Lower lobe of right lung (tissue), 2 donors: ENCODE data around the gene LRRC30. TPM values are rescaled to one million over a fixed set of nuclear protein-coding genes. Genes with fewer than 3 reads are reported as not detected.

Experiments
- ATAC-seq, 2 donors: fragments of 200-7000 bp; cut with Tn5 transposase; one replicate each; pipeline ENCODE4 v1.9.1; 2020 to 2022; ENCODE audit warnings: mild to moderate bottlenecking in 2 of 2, moderate library complexity in 2 of 2
- DNase-seq: peaks from one replicate; pipeline ENCODE4 v3.0.0-alpha.2; 2020
- H3K27ac ChIP-seq: fragments of 200-600 bp; one replicate; pipeline ENCODE4 v1.8.0; 2022
- H3K27me3 ChIP-seq: fragments of 200-600 bp; one replicate; pipeline ENCODE4 v1.8.0; 2022; ENCODE audit warnings: low read depth
- H3K36me3 ChIP-seq: fragments of 200-600 bp; one replicate; pipeline ENCODE4 v1.8.0; 2022; ENCODE audit warnings: mild to moderate bottlenecking
- H3K4me1 ChIP-seq: fragments of 200-600 bp; one replicate; pipeline ENCODE4 v1.8.0; 2022
- H3K4me3 ChIP-seq: fragments of 200-600 bp; one replicate; pipeline ENCODE4 v1.8.0; 2022; ENCODE audit warnings: mild to moderate bottlenecking
- H3K9me3 ChIP-seq: fragments of 200-600 bp; one replicate; pipeline ENCODE4 v1.8.0; 2022
- intact Hi-C: fragments of 100-400 bp; cut with DNase I; formaldehyde crosslinking; loops from one replicate; pipeline ENCODE4 v1.11.0; 2022
- total RNA-seq: library from RNA; stranded (reverse); fragmentation: NEBNext Ultra II Directional; extraction: Animal tissue kit (Norgen Biotek cat#: 25700); gene quantifications from one replicate; pipeline ENCODE4 v1.2.1, GENCODE V29; 2021
- TF ChIP-seq, protein P1 (sequence below): fragments of 200-600 bp; IDR thresholded peaks from one replicate; pipeline ENCODE4 v1.8.0; 2022; ENCODE audit warnings: antibody characterized with exemption, mild to moderate bottlenecking
- donor health status: DM: no; HTN: yes; CAD: no; lungs with severe emphysema.

Gene LRRC30
- total RNA-seq, 1 donor from 2014 or later = not detected

DNA sequence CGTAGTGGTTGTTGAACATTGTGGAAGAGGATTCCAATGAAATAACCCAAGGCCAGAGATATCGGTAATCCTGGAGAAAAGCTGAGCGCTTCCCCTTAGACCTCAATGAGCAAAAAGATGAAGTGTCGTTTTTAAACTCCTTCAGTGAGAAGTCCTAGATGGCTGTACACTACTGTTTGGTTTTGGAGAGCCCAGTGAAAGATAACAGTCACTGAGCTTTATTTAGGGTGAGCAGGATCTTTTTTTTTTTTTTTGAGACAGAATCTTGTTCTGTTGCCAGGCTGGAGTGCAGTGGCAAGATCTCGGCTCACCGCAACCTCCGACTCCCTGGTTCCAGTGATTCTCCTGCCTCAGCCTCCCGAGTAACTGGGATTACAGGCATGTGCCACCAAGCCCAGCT, 24.2 kb downstream of the LRRC30 start:
- intact Hi-C loops = no loop called here
- Histone ChIP-seq H3K4me1 (peaks cover 4% of the 10 kb centered on the region), H3K36me3 (no peaks in the 10 kb centered on the region), H3K4me3 (no peak overlapping the region), H3K27ac (no peak overlapping the region), H3K9me3 (no peaks in the 10 kb centered on the region), H3K27me3 (no peaks in the 10 kb centered on the region)
- DNase-seq = no peak
- no peak for ATAC-seq
- TF ChIP-seq, protein P1, sequence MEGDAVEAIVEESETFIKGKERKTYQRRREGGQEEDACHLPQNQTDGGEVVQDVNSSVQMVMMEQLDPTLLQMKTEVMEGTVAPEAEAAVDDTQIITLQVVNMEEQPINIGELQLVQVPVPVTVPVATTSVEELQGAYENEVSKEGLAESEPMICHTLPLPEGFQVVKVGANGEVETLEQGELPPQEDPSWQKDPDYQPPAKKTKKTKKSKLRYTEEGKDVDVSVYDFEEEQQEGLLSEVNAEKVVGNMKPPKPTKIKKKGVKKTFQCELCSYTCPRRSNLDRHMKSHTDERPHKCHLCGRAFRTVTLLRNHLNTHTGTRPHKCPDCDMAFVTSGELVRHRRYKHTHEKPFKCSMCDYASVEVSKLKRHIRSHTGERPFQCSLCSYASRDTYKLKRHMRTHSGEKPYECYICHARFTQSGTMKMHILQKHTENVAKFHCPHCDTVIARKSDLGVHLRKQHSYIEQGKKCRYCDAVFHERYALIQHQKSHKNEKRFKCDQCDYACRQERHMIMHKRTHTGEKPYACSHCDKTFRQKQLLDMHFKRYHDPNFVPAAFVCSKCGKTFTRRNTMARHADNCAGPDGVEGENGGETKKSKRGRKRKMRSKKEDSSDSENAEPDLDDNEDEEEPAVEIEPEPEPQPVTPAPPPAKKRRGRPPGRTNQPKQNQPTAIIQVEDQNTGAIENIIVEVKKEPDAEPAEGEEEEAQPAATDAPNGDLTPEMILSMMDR = no peak

DNA sequence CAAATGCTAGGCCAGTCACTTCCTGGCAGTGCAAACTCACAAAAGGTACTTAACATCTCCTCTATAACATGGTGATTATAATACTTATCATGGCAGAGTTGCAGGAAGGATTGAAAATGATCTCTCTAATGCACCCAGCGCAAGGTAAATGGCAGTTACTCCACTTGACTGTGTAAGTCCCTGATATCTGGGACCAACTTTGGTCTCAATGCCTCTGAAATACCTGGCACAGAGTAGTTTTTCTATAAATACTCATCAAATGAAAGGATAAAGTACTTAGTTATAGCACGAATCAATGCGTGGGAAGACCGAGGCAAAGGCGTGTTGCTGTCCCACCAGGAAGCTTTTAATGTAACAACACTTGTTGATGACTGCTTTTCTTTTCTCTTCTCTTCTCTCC, 24.8 kb downstream of the LRRC30 start:
- TF ChIP-seq, protein P1 = no peak
- no peak for DNase-seq
- H3K27me3 ChIP-seq = no peaks in the 10 kb centered on the region
- H3K36me3 ChIP-seq = no peaks in the 10 kb centered on the region
- intact Hi-C loops = no loop called here
- ATAC-seq = no peak
- H3K4me3 ChIP-seq = no peak overlapping the region
- no peak overlapping the region for H3K27ac ChIP-seq
- no peaks in the 10 kb centered on the region for H3K9me3 ChIP-seq
- H3K4me1 ChIP-seq = peaks cover 6% of the 10 kb centered on the region

DNA sequence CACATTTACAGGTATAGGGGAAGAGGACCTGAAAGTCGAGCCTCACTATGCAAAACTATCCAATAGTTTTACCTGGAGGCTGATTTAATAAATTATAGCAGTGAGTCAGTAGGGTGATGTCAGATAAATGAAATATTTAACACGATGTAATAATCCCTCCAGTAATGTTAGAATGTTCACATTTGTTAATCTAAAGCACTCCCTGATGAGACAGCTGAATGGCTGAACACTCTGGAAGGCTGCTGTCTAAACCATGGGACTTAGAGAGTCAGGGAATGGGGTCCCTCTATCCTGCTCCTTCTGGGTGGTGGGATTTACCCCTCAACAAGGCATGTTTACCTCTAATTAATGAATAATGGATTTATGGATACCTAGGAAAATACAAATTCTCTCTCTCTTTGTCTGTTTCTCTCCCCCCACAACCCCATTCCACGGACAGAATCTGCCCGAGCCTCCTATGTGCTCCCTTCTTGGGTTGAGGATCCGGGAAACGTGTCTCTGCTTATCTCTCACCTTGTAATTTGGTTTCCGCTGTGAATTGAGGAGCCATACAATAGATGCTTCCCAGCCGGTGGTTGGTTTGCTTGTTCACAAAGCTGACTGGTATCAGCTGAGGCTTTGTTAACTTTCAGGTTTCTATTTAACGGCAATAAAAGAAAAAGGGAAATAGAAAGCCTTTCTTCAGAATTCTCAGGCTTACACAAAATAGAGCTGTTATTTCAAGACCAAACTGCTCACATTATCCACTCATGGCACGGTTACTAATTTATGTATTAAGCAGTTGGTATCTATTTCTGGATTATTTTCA, 25.9 kb downstream of the LRRC30 start:
- H3K4me3 ChIP-seq = no peak overlapping the region
- H3K27ac ChIP-seq = no peak overlapping the region
- intact Hi-C loops = no loop called here
- no peak for ATAC-seq
- no peaks in the 10 kb centered on the region for H3K9me3 ChIP-seq
- H3K36me3 ChIP-seq = no peaks in the 10 kb centered on the region
- peaks cover 6% of the 10 kb centered on the region for H3K4me1 ChIP-seq
- TF ChIP-seq, protein P1 = no peak
- no peak for DNase-seq
- H3K27me3 ChIP-seq = no peaks in the 10 kb centered on the region

DNA sequence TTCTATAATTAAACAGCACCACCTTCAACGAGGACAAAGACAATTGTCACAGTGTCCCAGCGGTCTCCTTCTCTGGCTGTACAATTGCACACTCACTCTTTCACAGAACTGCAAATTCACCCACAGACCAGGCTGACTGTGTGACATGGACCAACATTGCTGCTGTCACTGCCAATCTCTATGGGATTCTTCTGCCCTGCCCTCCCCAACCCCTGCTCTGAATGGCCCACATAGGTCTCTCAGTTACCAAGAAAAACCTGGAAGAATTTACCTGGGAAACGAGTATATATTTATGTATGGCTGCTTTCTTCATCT, 26.5 kb downstream of the LRRC30 start:
- no peak for ATAC-seq
- no peaks in the 10 kb centered on the region for H3K9me3 ChIP-seq
- no peaks in the 10 kb centered on the region for H3K27me3 ChIP-seq
- peaks cover 6% of the 10 kb centered on the region for H3K4me1 ChIP-seq
- TF ChIP-seq, protein P1 = no peak
- no peaks in the 10 kb centered on the region for H3K36me3 ChIP-seq
- no peak for DNase-seq
- H3K4me3 ChIP-seq = no peak overlapping the region
- H3K27ac ChIP-seq = no peak overlapping the region
- intact Hi-C loops = no loop called here

DNA sequence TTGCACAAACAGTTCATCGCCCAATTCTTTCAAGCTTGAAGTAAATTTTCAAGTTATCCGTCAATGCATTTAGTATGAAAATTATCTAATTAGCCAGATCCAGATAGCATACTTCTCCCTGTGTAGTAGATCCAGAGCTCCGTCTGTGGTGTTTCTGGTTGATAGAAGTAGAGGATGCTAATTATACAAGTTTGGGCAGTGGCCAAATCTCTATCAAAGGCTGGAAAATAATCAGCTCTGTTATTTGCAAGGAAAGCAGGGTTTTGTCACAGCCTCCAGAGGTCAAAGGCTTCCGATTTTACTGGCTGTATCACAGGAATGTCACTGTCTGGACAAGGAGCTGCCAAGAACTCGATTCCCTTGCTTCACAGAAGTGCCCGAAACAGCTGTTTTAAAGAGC, 28.6 kb downstream of the LRRC30 start:
- ATAC-seq = no peak
- H3K27me3 ChIP-seq = no peaks in the 10 kb centered on the region
- intact Hi-C loops = no loop called here
- peaks cover 6% of the 10 kb centered on the region for H3K4me1 ChIP-seq
- H3K4me3 ChIP-seq = no peak overlapping the region
- no peaks in the 10 kb centered on the region for H3K36me3 ChIP-seq
- H3K9me3 ChIP-seq = no peaks in the 10 kb centered on the region
- DNase-seq = no peak
- TF ChIP-seq, protein P1 = no peak
- no peak overlapping the region for H3K27ac ChIP-seq
